CD4-positive, alpha-beta T cell (primary cell): Measurements from ENCODE around the gene PFDN5. TPM values are rescaled to one million over a fixed set of nuclear protein-coding genes. Genes with fewer than 3 reads are reported as not detected.

Experiments
- ATAC-seq: fragments of 200-7000 bp; cut with Tn5 transposase; one replicate; pipeline ENCODE4 v1.10.0; 2022; ENCODE audit warnings: mild to moderate bottlenecking; ENCODE audit not compliant: poor library complexity
- CTCF ChIA-PET: fragments of 350-600 bp; sonication (Branson Sonifier 250); formaldehyde crosslinking; loops from one replicate; lab custom pipeline; 2021; ENCODE audit warnings: antibody characterized with exemption, inconsistent platforms; lab: Charles Lee
- POLR2A ChIA-PET: fragments of 350-600 bp; sonication (Branson Sonifier 250); formaldehyde crosslinking; loops from one replicate; lab custom pipeline; 2021; ENCODE audit warnings: antibody characterized with exemption, inconsistent platforms; lab: Charles Lee
- DNase-seq, 14 experiments: peaks; one replicate each; pipeline ENCODE4 v3.0.0-alpha.2; 2013 to 2020; ENCODE audit warnings: mixed read lengths in 2 of 14
- H3K27ac ChIP-seq, 2 donors: one replicate each; pipeline versions ENCODE4 v1.5.1 to v1.7.0; 2013; ENCODE audit warnings: low read length in 2 of 2, low read depth in 1 of 2, mild to moderate bottlenecking in 1 of 2
- H3K27me3 ChIP-seq, 2 experiments: 1 replicate in 1 of 2; 2 replicates in 1 of 2; pipeline versions ENCODE4 v1.6.1 to v1.7.0; 2013; ENCODE audit warnings: low read length in 2 of 2, control low read depth in 1 of 2, mild to moderate bottlenecking in 1 of 2, moderate library complexity in 1 of 2; ENCODE audit not compliant: insufficient read depth in 2 of 2, control insufficient read depth in 1 of 2
- H3K36me3 ChIP-seq: one replicate; pipeline ENCODE4 v1.6.1; 2013; ENCODE audit warnings: low read length, control low read depth; ENCODE audit not compliant: insufficient read depth
- H3K4me1 ChIP-seq: one replicate; pipeline ENCODE4 v1.6.1; 2013; ENCODE audit warnings: low read length, control low read depth; ENCODE audit not compliant: insufficient read depth
- H3K4me3 ChIP-seq: one replicate; pipeline ENCODE4 v1.5.1; 2013; ENCODE audit warnings: mild to moderate bottlenecking, low read length, moderate library complexity
- H3K9me3 ChIP-seq, 2 experiments: 1 replicate in 1 of 2; 2 replicates in 1 of 2; pipeline versions ENCODE4 v1.6.1 to v1.7.0; 2013; ENCODE audit warnings: low read length in 2 of 2, mild to moderate bottlenecking in 2 of 2, control low read depth in 1 of 2, moderate library complexity in 1 of 2; ENCODE audit not compliant: control insufficient read depth in 1 of 2, insufficient read depth in 1 of 2
- H3K27ac Mint-ChIP-seq: one replicate; pipeline ENCODE4 v1.8.0; 2020; ENCODE audit warnings: mixed read lengths
- H3K27me3 Mint-ChIP-seq: one replicate; pipeline ENCODE4 v1.8.0; 2021; ENCODE audit warnings: mixed read lengths
- H3K36me3 Mint-ChIP-seq: one replicate; pipeline ENCODE4 v1.8.0; 2021; ENCODE audit warnings: low read depth, mixed read lengths
- H3K4me1 Mint-ChIP-seq: one replicate; pipeline ENCODE4 v1.8.0; 2021; ENCODE audit warnings: low read depth, mixed read lengths
- H3K4me3 Mint-ChIP-seq: one replicate; pipeline ENCODE4 v1.8.0; 2020; ENCODE audit warnings: mild to moderate bottlenecking, mixed read lengths
- H3K9me3 Mint-ChIP-seq: one replicate; pipeline ENCODE4 v1.8.0; 2020; ENCODE audit warnings: mixed read lengths
- CTCF ChIP-seq: fragments of 200-600 bp; IDR thresholded peaks from one replicate; pipeline ENCODE4 v1.8.0; 2022; ENCODE audit warnings: antibody characterized with exemption, mild to moderate bottlenecking
- intact Hi-C, 2 experiments: fragments of 100-400 bp; cut with DNase I in 1 of 2; cut with micrococcal nuclease in 1 of 2; formaldehyde crosslinking; loops; one replicate each; pipeline versions ENCODE4 v1.15.1 to v1.9.0; 2023 to 2025; cut with DNase I, micrococcal nuclease
- total RNA-seq, 174 experiments: library from RNA in 2 of 174; stranded (reverse) in 2 of 174; gene quantifications; one replicate each; pipeline ENCODE4 v1.2.3 and lab custom pipeline; 2021 to 2026

PFDN5 gene
- total RNA-seq, 2 experiments from 2014 or later, result 757 to 763 TPM

DNA sequence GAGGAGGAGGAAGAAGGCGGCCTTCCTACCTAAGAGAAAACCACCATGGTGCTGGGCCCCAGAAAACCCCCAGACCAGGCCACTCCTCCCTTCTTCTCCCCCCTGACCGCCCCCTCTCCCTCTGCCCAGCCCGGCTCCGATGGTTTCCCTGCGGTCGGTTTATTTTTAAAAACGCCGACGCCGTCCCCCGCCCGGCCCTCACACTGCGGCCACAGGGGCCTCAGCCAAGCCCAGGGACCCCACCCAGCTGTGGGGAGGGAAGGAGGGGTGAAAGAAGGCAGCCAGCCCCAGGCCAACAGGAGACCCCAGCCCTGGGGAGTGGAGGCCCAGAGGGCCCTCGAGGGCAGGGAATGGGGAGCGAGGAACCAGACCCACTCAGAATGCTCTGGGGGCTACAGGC is 37.4 kb downstream of the PFDN5 start:
- DNase-seq (no peak), ATAC-seq (no peak)
- Mint-ChIP-seq H3K27ac (no peak overlapping the region), H3K9me3 (no peaks in the 10 kb centered on the region), H3K4me3 (no peak overlapping the region), H3K4me1 (peaks cover 4% of the 10 kb centered on the region), H3K36me3 (no peaks in the 10 kb centered on the region), H3K27me3 (peaks cover 37% of the 10 kb centered on the region)
- no peak overlapping the region for H3K4me3 ChIP-seq
- no peaks in the 10 kb centered on the region for H3K9me3 ChIP-seq
- no peaks in the 10 kb centered on the region for H3K36me3 ChIP-seq
- peaks cover 4% of the 10 kb centered on the region for H3K4me1 ChIP-seq
- intact Hi-C loops, result no loop called here
- CTCF ChIA-PET, result interaction anchor here (0.9 kb wide), 1 partner anchor 13 kb away, joined by 3 read pairs; no protein-coding TSS in a partner anchor
- no peak for TF ChIP-seq CTCF
- H3K27ac ChIP-seq, result no peak overlapping the region
- POLR2A ChIA-PET, result no interaction called here
- peaks cover 22 to 33% of the 10 kb centered on the region in 2 experiments for H3K27me3 ChIP-seq

DNA sequence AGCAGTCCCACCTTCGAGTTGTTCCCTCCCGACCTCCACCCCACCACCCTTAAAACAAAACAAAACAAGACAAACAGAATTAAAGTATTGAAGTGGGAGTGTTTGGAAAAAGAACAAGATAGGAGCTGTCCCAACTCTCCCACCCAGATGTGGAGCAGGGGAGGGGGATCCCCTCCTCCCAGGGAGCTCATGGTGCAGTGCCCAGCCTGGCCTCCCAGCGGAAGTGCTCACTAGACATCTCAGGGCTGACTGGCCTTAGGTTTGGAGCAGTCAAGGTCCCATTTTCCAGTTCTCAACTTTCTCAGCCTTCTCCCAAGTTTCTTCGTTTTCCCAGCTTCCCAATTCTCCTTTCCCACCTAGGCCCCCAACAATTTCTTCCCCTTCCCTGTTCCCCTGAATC is 37.9 kb downstream of the PFDN5 start:
- no peak overlapping the region for H3K4me3 Mint-ChIP-seq
- H3K9me3 ChIP-seq, result no peaks in the 10 kb centered on the region
- no peak overlapping the region for H3K27ac ChIP-seq
- intact Hi-C loops, result no loop called here
- no peaks in the 10 kb centered on the region for H3K36me3 Mint-ChIP-seq
- TF ChIP-seq CTCF, result no peak
- no peak overlapping the region for H3K4me3 ChIP-seq
- H3K27me3 ChIP-seq, result peaks cover 25 to 38% of the 10 kb centered on the region in 2 experiments
- ATAC-seq (no peak), DNase-seq (no peak)
- H3K9me3 Mint-ChIP-seq, result no peaks in the 10 kb centered on the region
- no peaks in the 10 kb centered on the region for H3K36me3 ChIP-seq
- H3K4me1 Mint-ChIP-seq, result peaks cover 4% of the 10 kb centered on the region
- no peak overlapping the region for H3K27ac Mint-ChIP-seq
- POLR2A ChIA-PET, result no interaction called here
- H3K4me1 ChIP-seq, result peaks cover 4% of the 10 kb centered on the region
- CTCF ChIA-PET, result interaction anchor here (0.9 kb wide), 1 partner anchor 12 kb away, joined by 3 read pairs; no protein-coding TSS in a partner anchor
- H3K27me3 Mint-ChIP-seq, result peaks cover 42% of the 10 kb centered on the region

GRCh38 chr12:53333845-53334244 is 38.5 kb downstream of the PFDN5 start:
- Histone ChIP-seq H3K4me3 (no peak overlapping the region), H3K4me1 (peaks cover 4% of the 10 kb centered on the region), H3K27me3 (peaks cover 30 to 44% of the 10 kb centered on the region in 2 experiments), H3K9me3 (no peaks in the 10 kb centered on the region), H3K27ac (no peak overlapping the region), H3K36me3 (no peaks in the 10 kb centered on the region)
- POLR2A ChIA-PET, result no interaction called here
- DNase-seq (no peak), ATAC-seq (no peak)
- H3K27ac Mint-ChIP-seq, result no peak overlapping the region
- peaks cover 4% of the 10 kb centered on the region for H3K4me1 Mint-ChIP-seq
- TF ChIP-seq CTCF, result no peak
- no peaks in the 10 kb centered on the region for H3K36me3 Mint-ChIP-seq
- intact Hi-C loops, result no loop called here
- H3K9me3 Mint-ChIP-seq, result no peaks in the 10 kb centered on the region
- peaks cover 45% of the 10 kb centered on the region for H3K27me3 Mint-ChIP-seq
- CTCF ChIA-PET, result interaction anchor here (0.9 kb wide), 1 partner anchor 12 kb away, joined by 3 read pairs; no protein-coding TSS in a partner anchor
- no peak overlapping the region for H3K4me3 Mint-ChIP-seq
